Measurements from ENCODE around the gene BBOX1. TPM values are rescaled to one million over a fixed set of nuclear protein-coding genes. Genes with fewer than 3 reads are reported as not detected.

Gene BBOX1
- total and polyA plus RNA-seq, 2 donors (not counting 1 experiment from before 2014, with no cell fraction given), result not detected

- Histone ChIP-seq H3K4me3 (replicated peaks in 1 of 4; ENCODE audit: control extremely low read depth in 1 of 4, insufficient read depth in 1 of 4, low read depth in 3 of 4, low read length in 4 of 4) (no peak overlapping the region), H3K9me3 (ENCODE audit: control insufficient read depth, insufficient read depth, low read depth, low read length) (no peaks in the 10 kb centered on the region), H2AFZ (ENCODE audit: low read length) (no peak overlapping the region), H3K4me2 (ENCODE audit: extremely low read depth, insufficient read depth, low read length) (no peak overlapping the region), H3K36me3 (ENCODE audit: control insufficient read depth, insufficient read depth, low read length) (no peaks in the 10 kb centered on the region), H3K9ac (ENCODE audit: insufficient read depth, low read length) (no peak overlapping the region), H3K79me2 (ENCODE audit: control insufficient read depth, insufficient read depth, low read length) (no peaks in the 10 kb centered on the region), H3K27ac (ENCODE audit: insufficient read depth, low read length) (no peak overlapping the region), H3K27me3 (ENCODE audit: control insufficient read depth, insufficient read depth, low read length) (no peaks in the 10 kb centered on the region), H3K4me1 (ENCODE audit: control insufficient read depth, extremely low read depth, insufficient read depth, low read length) (no peaks in the 10 kb centered on the region), H4K20me1 (ENCODE audit: control insufficient read depth, extremely low read depth, insufficient read depth, low read length) (no peaks in the 10 kb centered on the region)
- TF ChIP-seq EZH2 (IDR thresholded peaks at IDR 0.05; ENCODE audit: low read length, missing control alignments), result no peak
- no peak for TF ChIP-seq CTCF (conservative IDR thresholded peaks at IDR 0.05 in 1 of 2, IDR thresholded peaks at IDR 0.05 in 1 of 2; ENCODE audit: low read depth in 1 of 2, low read length in 2 of 2)
- no peak for DNase-seq (ENCODE audit: low read depth in 2 of 2)
These were observed 56.9 kb downstream of the BBOX1 start for GRCh38 chr11:27097551-27097950.

GRCh38 chr11:27100534-27100933, 59.9 kb downstream of the BBOX1 start:
- DNase-seq (ENCODE audit: low read depth in 2 of 2), result peak; percentile 34 to 56
- Histone ChIP-seq H3K79me2 (ENCODE audit: control insufficient read depth, insufficient read depth, low read length) (no peaks in the 10 kb centered on the region), H3K4me3 (replicated peaks in 1 of 4; ENCODE audit: control extremely low read depth in 1 of 4, insufficient read depth in 1 of 4, low read depth in 3 of 4, low read length in 4 of 4) (no peak overlapping the region), H3K9ac (ENCODE audit: insufficient read depth, low read length) (no peak overlapping the region), H3K4me2 (ENCODE audit: extremely low read depth, insufficient read depth, low read length) (no peak overlapping the region), H4K20me1 (ENCODE audit: control insufficient read depth, extremely low read depth, insufficient read depth, low read length) (no peaks in the 10 kb centered on the region), H3K27me3 (ENCODE audit: control insufficient read depth, insufficient read depth, low read length) (no peaks in the 10 kb centered on the region), H3K9me3 (ENCODE audit: control insufficient read depth, insufficient read depth, low read depth, low read length) (no peaks in the 10 kb centered on the region), H3K4me1 (ENCODE audit: control insufficient read depth, extremely low read depth, insufficient read depth, low read length) (no peaks in the 10 kb centered on the region), H2AFZ (ENCODE audit: low read length) (no peak overlapping the region), H3K27ac (ENCODE audit: insufficient read depth, low read length) (no peak overlapping the region), H3K36me3 (ENCODE audit: control insufficient read depth, insufficient read depth, low read length) (no peaks in the 10 kb centered on the region)
- TF ChIP-seq CTCF (conservative IDR thresholded peaks at IDR 0.05 in 1 of 2, IDR thresholded peaks at IDR 0.05 in 1 of 2; ENCODE audit: low read depth in 1 of 2, low read length in 2 of 2) (no peak), EZH2 (IDR thresholded peaks at IDR 0.05; ENCODE audit: low read length, missing control alignments) (no peak)

GRCh38 chr11:27107548-27107947, 66.9 kb downstream of the BBOX1 start:
- Histone ChIP-seq H3K36me3 (ENCODE audit: control insufficient read depth, insufficient read depth, low read length) (no peaks in the 10 kb centered on the region), H3K27me3 (ENCODE audit: control insufficient read depth, insufficient read depth, low read length) (no peaks in the 10 kb centered on the region), H3K27ac (ENCODE audit: insufficient read depth, low read length) (no peak overlapping the region), H4K20me1 (ENCODE audit: control insufficient read depth, extremely low read depth, insufficient read depth, low read length) (no peaks in the 10 kb centered on the region), H3K9ac (ENCODE audit: insufficient read depth, low read length) (no peak overlapping the region), H2AFZ (ENCODE audit: low read length) (no peak overlapping the region), H3K79me2 (ENCODE audit: control insufficient read depth, insufficient read depth, low read length) (no peaks in the 10 kb centered on the region), H3K4me2 (ENCODE audit: extremely low read depth, insufficient read depth, low read length) (no peak overlapping the region), H3K4me3 (replicated peaks in 1 of 4; ENCODE audit: control extremely low read depth in 1 of 4, insufficient read depth in 1 of 4, low read depth in 3 of 4, low read length in 4 of 4) (no peak overlapping the region), H3K9me3 (ENCODE audit: control insufficient read depth, insufficient read depth, low read depth, low read length) (no peaks in the 10 kb centered on the region), H3K4me1 (ENCODE audit: control insufficient read depth, extremely low read depth, insufficient read depth, low read length) (no peaks in the 10 kb centered on the region)
- TF ChIP-seq CTCF (conservative IDR thresholded peaks at IDR 0.05 in 1 of 2, IDR thresholded peaks at IDR 0.05 in 1 of 2; ENCODE audit: low read depth in 1 of 2, low read length in 2 of 2) (no peak), EZH2 (IDR thresholded peaks at IDR 0.05; ENCODE audit: low read length, missing control alignments) (no peak)
- DNase-seq (ENCODE audit: low read depth in 2 of 2), result no peak
